HCT116 (cell line): ENCODE data around the gene CTBP1. TPM values are rescaled to one million over a fixed set of nuclear protein-coding genes. Genes with fewer than 3 reads are reported as not detected.

Experiments
- ATAC-seq: fragments of 200-7000 bp; cut with Tn5 transposase; 2 replicates; pipeline ENCODE4 v1.9.1; 2020; ENCODE audit warnings: mild to moderate bottlenecking, moderate library complexity
- BruUV-seq: library from RNA; stranded (reverse); fragments of 400-500 nt; replicated peaks from 2 replicates; lab custom pipeline; 2021; lab: Mats Ljungman, UMichigan
- CTCF ChIA-PET: fragments of 300-600 bp; sonication (Branson Sonifier 250); formaldehyde crosslinking; loops from one replicate; lab custom pipeline; 2021; ENCODE audit warnings: antibody characterized with exemption; lab: Charles Lee
- POLR2A ChIA-PET: fragments of 300-600, 350-600 bp; sonication (Branson Sonifier 250); formaldehyde crosslinking; loops from one replicate; lab custom pipeline; 2021; ENCODE audit warnings: antibody characterized with exemption; lab: Charles Lee
- RAD21 ChIA-PET, 2 experiments: fragments of 300-600 bp; sonication (Branson Sonifier 250); formaldehyde crosslinking; loops; one replicate each; lab custom pipeline; 2023; ENCODE audit warnings: low total read pairs in 2 of 2; ENCODE audit not compliant: uncharacterized antibody in 2 of 2, unreplicated experiment in 2 of 2, low non-redundant PET in 1 of 2; lab: Charles Lee
- DNase-seq: peaks from one replicate; pipeline ENCODE4 v3.0.0-alpha.2; 2010; ENCODE audit warnings: low read depth, low spot score
- H2AFZ ChIP-seq: fragments of 200-600 bp; shearing (Covaris generic), sonication (generic); 2 replicates; pipeline ENCODE4 v1.6.1; 2017; ENCODE audit warnings: low read depth, mixed run types, mixed read lengths, antibody characterized with exemption, low read length; ENCODE audit not compliant: poor library complexity, severe bottlenecking
- H3K27ac ChIP-seq: 2 replicates; pipeline ENCODE4 v1.5.1; 2012; ENCODE audit warnings: low read depth, low read length
- H3K27me3 ChIP-seq: fragments of 200-600 bp; sonication (generic); 2 replicates; pipeline ENCODE4 v1.6.1; 2016; ENCODE audit warnings: mixed run types, low read length, mixed read lengths; ENCODE audit not compliant: insufficient read depth
- H3K36me3 ChIP-seq, 2 experiments: fragments of 200-500 bp in 1 of 2; fragments of 200-600 bp in 1 of 2; sonication (Bioruptor generic) in 1 of 2; sonication (generic) in 1 of 2; 2 replicates each; pipeline versions ENCODE4 v1.5.1 to v1.6.1; 2014 to 2016; ENCODE audit warnings: low read length in 2 of 2, inconsistent platforms in 1 of 2, mixed read lengths in 1 of 2, mixed run types in 1 of 2; ENCODE audit not compliant: insufficient read depth in 2 of 2, control insufficient read depth in 1 of 2
- H3K4me1 ChIP-seq, 2 experiments: fragments of 200-600 bp in 1 of 2; sonication (generic) in 1 of 2; 2 replicates each; pipeline versions ENCODE4 v1.5.1 to v1.6.1; 2012 to 2017; ENCODE audit warnings: low read length in 2 of 2, inconsistent platforms in 1 of 2, mild to moderate bottlenecking in 1 of 2, mixed read lengths in 1 of 2, mixed run types in 1 of 2, moderate library complexity in 1 of 2; ENCODE audit not compliant: insufficient read depth in 2 of 2, control insufficient read depth in 1 of 2
- H3K4me2 ChIP-seq: fragments of 200-600 bp; sonication (generic); 2 replicates; pipeline ENCODE4 v1.6.1; 2017; ENCODE audit warnings: mixed run types, low read length, mixed read lengths
- H3K4me3 ChIP-seq, 2 experiments: fragments of 200-600 bp in 1 of 2; sonication (generic) in 1 of 2; replicated peaks in 1 of 2; 2 replicates each; pipeline ENCODE4 v1.5.1; 2011 to 2016; ENCODE audit warnings: low read length in 2 of 2, control low read depth in 1 of 2, low read depth in 1 of 2, mild to moderate bottlenecking in 1 of 2, mixed read lengths in 1 of 2, mixed run types in 1 of 2
- H3K79me2 ChIP-seq: fragments of 200-600 bp; sonication (generic); 2 replicates; pipeline ENCODE4 v1.6.1; 2017; ENCODE audit warnings: mild to moderate bottlenecking, mixed run types, low read length, moderate library complexity, mixed read lengths; ENCODE audit not compliant: insufficient read depth
- H3K9ac ChIP-seq: fragments of 200-600 bp; sonication (generic); 2 replicates; pipeline ENCODE4 v1.6.1; 2016; ENCODE audit warnings: low read length, mixed read lengths
- H3K9me2 ChIP-seq: fragments of 200-600 bp; sonication (generic), shearing (Covaris generic); 2 replicates; pipeline ENCODE4 v1.6.1; 2017; ENCODE audit warnings: mixed run types, mild to moderate bottlenecking, moderate library complexity; ENCODE audit not compliant: insufficient read depth
- H3K9me3 ChIP-seq, 2 experiments: fragments of 200-500 bp in 1 of 2; fragments of 200-600 bp in 1 of 2; sonication (Bioruptor generic) in 1 of 2; sonication (generic) in 1 of 2; 2 replicates each; pipeline ENCODE4 v1.6.1; 2014 to 2017; ENCODE audit warnings: low read length in 2 of 2, mixed read lengths in 2 of 2, inconsistent platforms in 1 of 2, low read depth in 1 of 2, mild to moderate bottlenecking in 1 of 2, mixed run types in 1 of 2, moderate library complexity in 1 of 2; ENCODE audit not compliant: control insufficient read depth in 1 of 2, insufficient read depth in 1 of 2
- H4K20me1 ChIP-seq: fragments of 200-600 bp; sonication (generic), shearing (Covaris generic); 2 replicates; pipeline ENCODE4 v1.6.1; 2017; ENCODE audit warnings: mixed run types, mild to moderate bottlenecking, moderate library complexity; ENCODE audit not compliant: insufficient read depth
- ATF3 ChIP-seq: IDR thresholded peaks from 2 replicates; pipeline ENCODE4 v1.6.1; 2012
- CBX3 ChIP-seq: IDR thresholded peaks from 2 replicates; pipeline ENCODE4 v1.6.1; 2012; ENCODE audit warnings: low read depth
- CTCF ChIP-seq, 3 experiments: fragments of 200-600 bp in 1 of 3; sonication (generic) in 1 of 3; IDR thresholded peaks in 2 of 3; conservative IDR thresholded peaks in 1 of 3; 2 replicates each; pipeline ENCODE4 v1.5.1; 2012 to 2017; ENCODE audit warnings: low read depth in 2 of 3, low read length in 2 of 3, antibody characterized with exemption in 1 of 3, borderline replicate concordance in 1 of 3, control low read depth in 1 of 3, mild to moderate bottlenecking in 1 of 3, mixed read lengths in 1 of 3, mixed run types in 1 of 3, moderate library complexity in 1 of 3; ENCODE audit not compliant: insufficient read depth in 1 of 3
- EGR1 ChIP-seq: IDR thresholded peaks from 2 replicates; pipeline ENCODE4 v1.6.1; 2012; ENCODE audit warnings: low read depth
- EZH2 ChIP-seq: fragments of 200-600 bp; sonication (generic); IDR thresholded peaks from 2 replicates; pipeline ENCODE4 v1.6.1; 2017; ENCODE audit warnings: antibody characterized with exemption, mixed run types
- FOSL1 ChIP-seq: IDR thresholded peaks from 2 replicates; pipeline ENCODE4 v1.6.1; 2012; ENCODE audit warnings: low read depth
- JUND ChIP-seq: IDR thresholded peaks from 2 replicates; pipeline ENCODE4 v1.6.1; 2012
- MAX ChIP-seq: IDR thresholded peaks from 2 replicates; pipeline ENCODE4 v1.6.1; 2012
- POLR2AphosphoS5 ChIP-seq: IDR thresholded peaks from 2 replicates; pipeline ENCODE4 v1.6.1; 2011; ENCODE audit warnings: mild to moderate bottlenecking, low read depth, low read length, moderate library complexity
- RAD21 ChIP-seq: IDR thresholded peaks from 2 replicates; pipeline ENCODE4 v1.6.1; 2012; ENCODE audit warnings: low read depth, mild to moderate bottlenecking
- SIN3A ChIP-seq: IDR thresholded peaks from 2 replicates; pipeline ENCODE4 v1.6.1; 2012; ENCODE audit warnings: low read depth
- SRF ChIP-seq: IDR thresholded peaks from 2 replicates; pipeline ENCODE4 v1.6.1; 2012; ENCODE audit warnings: low read depth
- ZFX ChIP-seq: fragments of 450-650 bp; IDR thresholded peaks from 2 replicates; pipeline ENCODE4 v1.6.1; 2017
- ZNF274 ChIP-seq: fragments of 200-500 bp; sonication (Bioruptor generic); IDR thresholded peaks from 2 replicates; pipeline ENCODE4 v1.6.1; 2014; ENCODE audit warnings: mild to moderate bottlenecking, low read depth, low read length, inconsistent platforms
- intact Hi-C: fragments of 100-400 bp; cut with micrococcal nuclease; formaldehyde crosslinking; loops from 2 replicates; pipeline ENCODE4 v1.10.0; 2022
- total RNA-seq: library from RNA; stranded (reverse); gene quantifications from one replicate; pipeline ENCODE4 v1.2.1, GENCODE V29; 2021; ENCODE audit not compliant: unreplicated experiment
- TF ChIP-seq, protein P1 (sequence below): IDR thresholded peaks from 2 replicates; pipeline ENCODE4 v1.6.1; 2012; ENCODE audit warnings: low read depth

The CTBP1 gene
- total RNA-seq, 1 experiment from 2014 or later = 175 TPM

GRCh38 chr4:1182313-1182712, 66.6 kb downstream of the CTBP1 start:
- ATAC-seq (no peak), DNase-seq (no peak)
- no peaks in the 10 kb centered on the region for H4K20me1 ChIP-seq
- intact Hi-C loops = no loop called here
- no peaks in the 10 kb centered on the region for H3K9me2 ChIP-seq
- no peak overlapping the region for H3K4me3 ChIP-seq
- CTCF ChIA-PET = no interaction called here
- no peaks in the 10 kb centered on the region for H3K79me2 ChIP-seq
- H3K9ac ChIP-seq = no peak overlapping the region
- no peak overlapping the region for H3K4me2 ChIP-seq
- TF ChIP-seq EZH2 (no peak), ATF3 (no peak), MAX (no peak), SIN3A (no peak), EGR1 (no peak), RAD21 (no peak), ZNF274 (no peak), ZFX (no peak), SRF (no peak), CBX3 (no peak), CTCF (IDR thresholded peaks at IDR 0.05 in 2 of 3, conservative IDR thresholded peaks at IDR 0.05 in 1 of 3; ENCODE audit: borderline replicate concordance in 1 of 3, insufficient read depth in 1 of 3, low read depth in 2 of 3, low read length in 2 of 3) (no peak), JUND (no peak), POLR2AphosphoS5 (no peak), FOSL1 (no peak)
- TF ChIP-seq, protein P1, sequence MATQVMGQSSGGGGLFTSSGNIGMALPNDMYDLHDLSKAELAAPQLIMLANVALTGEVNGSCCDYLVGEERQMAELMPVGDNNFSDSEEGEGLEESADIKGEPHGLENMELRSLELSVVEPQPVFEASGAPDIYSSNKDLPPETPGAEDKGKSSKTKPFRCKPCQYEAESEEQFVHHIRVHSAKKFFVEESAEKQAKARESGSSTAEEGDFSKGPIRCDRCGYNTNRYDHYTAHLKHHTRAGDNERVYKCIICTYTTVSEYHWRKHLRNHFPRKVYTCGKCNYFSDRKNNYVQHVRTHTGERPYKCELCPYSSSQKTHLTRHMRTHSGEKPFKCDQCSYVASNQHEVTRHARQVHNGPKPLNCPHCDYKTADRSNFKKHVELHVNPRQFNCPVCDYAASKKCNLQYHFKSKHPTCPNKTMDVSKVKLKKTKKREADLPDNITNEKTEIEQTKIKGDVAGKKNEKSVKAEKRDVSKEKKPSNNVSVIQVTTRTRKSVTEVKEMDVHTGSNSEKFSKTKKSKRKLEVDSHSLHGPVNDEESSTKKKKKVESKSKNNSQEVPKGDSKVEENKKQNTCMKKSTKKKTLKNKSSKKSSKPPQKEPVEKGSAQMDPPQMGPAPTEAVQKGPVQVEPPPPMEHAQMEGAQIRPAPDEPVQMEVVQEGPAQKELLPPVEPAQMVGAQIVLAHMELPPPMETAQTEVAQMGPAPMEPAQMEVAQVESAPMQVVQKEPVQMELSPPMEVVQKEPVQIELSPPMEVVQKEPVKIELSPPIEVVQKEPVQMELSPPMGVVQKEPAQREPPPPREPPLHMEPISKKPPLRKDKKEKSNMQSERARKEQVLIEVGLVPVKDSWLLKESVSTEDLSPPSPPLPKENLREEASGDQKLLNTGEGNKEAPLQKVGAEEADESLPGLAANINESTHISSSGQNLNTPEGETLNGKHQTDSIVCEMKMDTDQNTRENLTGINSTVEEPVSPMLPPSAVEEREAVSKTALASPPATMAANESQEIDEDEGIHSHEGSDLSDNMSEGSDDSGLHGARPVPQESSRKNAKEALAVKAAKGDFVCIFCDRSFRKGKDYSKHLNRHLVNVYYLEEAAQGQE = no peak
- H3K27ac ChIP-seq = no peak overlapping the region
- POLR2A ChIA-PET = no interaction called here
- H2AFZ ChIP-seq = no peak overlapping the region
- no peaks in the 10 kb centered on the region for H3K9me3 ChIP-seq
- H3K4me1 ChIP-seq = peaks cover 0 to 18% of the 10 kb centered on the region in 2 experiments; a peak in 2 of 4 replicates
- RAD21 ChIA-PET = no interaction called here
- H3K36me3 ChIP-seq = no peaks in the 10 kb centered on the region
- no TSS peak for BruUV-seq
- H3K27me3 ChIP-seq = no peaks in the 10 kb centered on the region
